Middle frontal gyrus (tissue), 1 donor: ENCODE data around the gene GOLGA2.

Experiments used
- DNase-seq: peaks from one replicate; pipeline ENCODE4 v3.0.0-alpha.2; 2015; ENCODE audit warnings: low spot score; ENCODE audit errors: extremely low spot score

The GOLGA2 gene

DNA sequence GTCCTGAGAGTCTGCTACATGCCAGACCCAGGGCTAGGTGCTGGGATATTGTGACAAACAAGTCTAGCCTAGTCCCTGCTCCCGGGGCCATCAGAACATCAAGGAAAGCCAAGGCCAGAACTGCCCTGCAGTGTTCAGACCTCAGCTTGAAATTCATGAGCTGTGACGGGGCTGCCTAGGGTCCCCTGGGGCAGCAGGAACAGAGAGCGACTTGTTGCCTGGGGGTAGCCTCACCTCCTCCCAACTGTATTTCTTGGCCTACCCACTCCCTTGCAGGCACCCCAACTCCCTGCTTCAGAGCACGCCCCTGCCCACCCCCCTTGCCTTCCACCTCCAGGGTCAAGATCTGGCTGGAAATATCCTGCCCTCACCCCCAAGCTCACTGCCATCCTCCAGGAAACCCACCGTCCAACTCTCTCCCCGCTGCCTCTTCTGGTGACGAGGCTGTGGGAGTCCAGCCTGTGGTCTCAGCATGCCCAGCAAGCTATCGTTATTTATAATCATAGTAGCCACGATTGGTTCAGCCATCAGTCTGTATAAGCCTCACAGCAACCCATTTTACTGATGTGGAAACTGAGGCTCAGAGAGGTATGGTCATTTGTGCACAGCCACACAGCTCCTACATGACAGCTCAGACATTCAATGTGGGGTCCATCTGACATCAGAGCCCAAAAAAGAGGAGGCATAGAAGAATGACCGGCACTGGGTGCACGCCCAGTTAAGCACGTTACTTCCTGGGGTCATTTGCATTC is 61.9 kb downstream of the GOLGA2 start:
- no peak for DNase-seq

- no peak for DNase-seq
Observed at GRCh38 chr9:128211981-128212281, 63.9 kb downstream of the GOLGA2 start.

DNA sequence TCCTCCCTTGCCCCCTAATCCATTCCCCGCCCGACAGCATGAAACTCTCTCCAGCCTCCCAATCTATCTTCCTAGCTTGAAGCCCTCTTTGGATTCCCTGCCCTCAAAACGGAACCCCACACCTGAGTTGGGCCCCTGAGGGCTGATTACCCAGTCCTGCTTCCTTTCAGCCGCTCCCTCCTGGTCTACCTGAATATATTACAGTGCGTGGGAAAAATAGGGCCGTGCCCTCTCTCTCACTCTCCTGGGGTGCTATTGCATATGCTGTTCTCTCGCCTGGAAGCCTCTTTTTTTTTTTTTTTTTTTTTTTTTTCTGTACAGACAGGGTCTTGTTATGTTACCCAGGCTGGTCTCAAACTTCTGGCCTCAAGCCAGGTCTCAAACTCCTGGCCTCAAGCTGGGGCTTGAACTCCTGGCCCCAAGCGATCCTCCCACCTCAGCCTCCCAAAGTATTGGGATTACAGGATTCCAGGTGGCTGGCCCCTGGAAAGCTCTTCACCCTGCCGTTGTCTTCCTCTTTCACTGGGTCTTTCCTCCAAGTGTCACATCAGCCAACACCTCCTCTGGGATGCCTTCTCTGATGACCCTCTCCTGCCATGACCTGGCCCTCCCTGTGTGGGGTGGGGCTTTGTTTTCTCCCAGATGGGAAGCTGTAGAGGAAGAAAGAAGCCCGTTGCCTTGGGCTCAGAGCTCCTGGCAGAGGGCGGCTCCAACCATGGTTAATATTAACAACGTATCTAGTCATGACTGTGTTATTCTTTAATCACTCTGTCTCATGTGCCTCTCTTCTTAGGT is 64.4 kb downstream of the GOLGA2 start:
- no peak for DNase-seq

- no peak for DNase-seq
Observed at GRCh38 chr9:128208946-128209669, 66.7 kb downstream of the GOLGA2 start.

DNA sequence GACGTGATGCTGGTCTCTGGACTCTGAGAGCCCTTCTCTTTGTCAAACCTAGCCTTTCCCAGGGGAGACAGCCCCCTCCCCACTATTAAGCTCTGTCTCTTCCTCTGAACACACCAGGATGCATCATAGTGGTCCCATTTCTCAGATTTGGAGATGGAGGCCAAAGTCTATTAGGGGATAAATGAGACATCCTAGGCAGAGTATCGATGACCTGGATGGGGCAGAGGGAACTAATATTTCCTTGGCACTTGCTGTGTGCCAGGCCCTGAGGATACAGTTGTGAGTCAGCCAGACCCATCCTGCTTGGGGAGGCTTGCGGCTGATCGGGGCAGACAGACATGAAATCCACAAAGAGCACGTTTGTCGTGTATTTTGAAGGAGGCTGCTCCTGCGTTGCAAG is 67.4 kb downstream of the GOLGA2 start:
- DNase-seq, result no peak

DNA sequence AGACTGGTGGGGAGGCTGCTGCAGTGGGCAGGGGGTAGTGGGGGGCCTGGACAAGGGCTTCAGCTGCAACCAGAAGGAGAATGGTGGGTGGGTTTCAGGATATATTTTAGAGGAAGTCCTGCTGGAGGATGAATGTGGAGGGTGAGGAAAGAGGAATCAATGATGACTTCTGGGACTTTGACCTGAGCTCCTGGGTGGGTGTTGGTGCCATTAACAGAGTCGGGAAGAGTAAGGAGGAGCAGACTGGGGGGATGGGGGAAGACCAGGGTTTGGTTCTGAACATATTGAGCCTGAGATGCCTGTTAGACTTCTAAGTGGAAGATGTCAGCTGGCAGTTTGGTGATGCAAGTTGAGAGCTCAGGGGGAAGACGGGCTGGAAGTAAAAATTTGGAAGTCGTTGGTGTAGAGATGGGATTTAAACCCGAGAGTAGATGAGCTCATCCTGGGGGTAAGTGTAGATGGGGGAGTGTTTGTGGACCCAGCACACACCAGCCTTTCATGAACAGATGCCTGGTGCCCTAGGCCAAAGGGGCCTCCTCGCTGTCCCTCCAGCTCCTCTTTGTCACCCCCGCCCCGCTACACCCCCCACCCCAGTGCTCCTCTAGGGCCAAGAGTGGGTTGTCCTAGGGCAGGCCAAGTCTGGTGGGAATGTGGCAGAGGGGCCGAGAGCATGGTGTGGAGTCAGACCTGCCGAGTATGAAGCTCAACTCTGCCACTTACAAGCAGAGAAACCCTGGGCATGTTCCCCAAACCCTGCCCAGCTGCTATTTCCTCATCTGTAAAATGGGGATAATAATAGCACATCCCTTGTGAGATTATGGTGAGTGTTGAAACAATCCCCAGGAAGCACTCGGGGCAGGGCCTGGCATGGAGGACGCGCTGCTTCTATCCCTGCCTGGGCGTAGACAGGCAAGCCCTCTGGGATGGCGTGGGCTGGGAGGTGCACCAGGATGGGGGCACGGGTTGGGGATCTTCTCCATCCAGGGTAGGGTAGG is 68.6 kb downstream of the GOLGA2 start:
- DNase-seq, result no peak

GRCh38 chr9:128206484-128206883 is 69.3 kb downstream of the GOLGA2 start:
- no peak for DNase-seq
